Measurements from ENCODE around the gene CAPSL. TPM values are rescaled to one million over a fixed set of nuclear protein-coding genes. Genes with fewer than 3 reads are reported as not detected.
"Not testable (repeated sequence)": the region's sequence is repeated elsewhere in the genome, so short reads cannot be mapped to it uniquely, and the experiment has no call there.

The CAPSL gene
- total and polyA plus RNA-seq, 2 donors (not counting 1 experiment from before 2014, with no cell fraction given), result not detected

DNA sequence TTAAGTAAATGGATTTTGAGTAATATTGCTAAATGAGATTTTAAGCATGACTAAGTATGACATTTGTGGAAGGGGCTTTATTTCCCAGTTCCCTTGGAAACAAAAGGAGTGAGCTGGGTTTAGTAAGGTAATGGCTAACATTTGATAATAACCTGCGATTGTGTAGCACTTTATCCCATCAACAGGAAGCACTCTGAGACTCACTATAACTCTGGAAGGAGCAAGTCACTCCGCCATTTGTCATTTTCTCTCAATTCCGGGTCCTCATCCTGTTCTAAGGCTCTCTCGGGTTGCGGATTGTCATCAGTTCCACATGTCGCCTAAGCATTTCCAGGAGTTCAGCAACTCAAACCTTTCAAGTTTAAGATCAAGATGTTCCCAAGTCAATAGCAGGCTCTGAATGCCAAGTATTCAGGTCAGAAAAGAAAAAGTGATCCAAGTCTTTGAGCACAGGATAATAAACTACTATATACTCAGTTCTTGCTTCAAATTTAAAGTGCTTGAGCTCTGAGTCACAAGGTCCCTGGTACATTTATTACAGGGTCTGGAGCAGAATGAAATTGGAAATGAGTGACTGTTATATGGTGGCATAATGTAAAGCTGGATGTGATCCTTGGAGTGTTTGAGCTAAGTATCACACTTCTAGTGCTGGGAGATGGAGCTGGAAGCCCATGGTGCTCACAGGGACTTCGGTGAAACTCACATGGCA is 39.3 kb downstream of the CAPSL start:
- peaks cover 0 to 2% (median 0%) of the 10 kb centered on the region in 4 experiments for H3K27me3 ChIP-seq (replicated peaks in 1 of 4; ENCODE audit: control extremely low read depth in 1 of 4, control insufficient read depth in 3 of 4, insufficient read depth in 4 of 4, low read length in 3 of 4)

DNA sequence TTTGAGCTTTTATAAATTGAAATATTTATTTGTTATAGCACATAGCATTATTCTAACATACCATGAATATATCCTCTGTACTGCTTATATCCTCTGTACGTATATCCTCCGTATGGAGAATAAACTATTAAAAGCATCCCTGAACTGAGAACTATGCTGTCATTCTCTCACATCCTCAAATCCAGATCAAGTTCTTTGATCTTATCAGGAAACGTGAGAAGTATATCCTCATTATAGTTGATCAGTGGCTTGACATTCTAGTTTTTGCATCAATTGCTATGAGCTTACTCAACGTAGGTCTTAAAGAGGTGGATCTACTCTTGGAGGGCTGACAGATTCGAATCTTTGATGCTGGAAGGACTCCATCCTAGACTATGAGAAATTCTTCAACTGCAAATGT is 44.3 kb downstream of the CAPSL start:
- TF ChIP-seq, protein P1, sequence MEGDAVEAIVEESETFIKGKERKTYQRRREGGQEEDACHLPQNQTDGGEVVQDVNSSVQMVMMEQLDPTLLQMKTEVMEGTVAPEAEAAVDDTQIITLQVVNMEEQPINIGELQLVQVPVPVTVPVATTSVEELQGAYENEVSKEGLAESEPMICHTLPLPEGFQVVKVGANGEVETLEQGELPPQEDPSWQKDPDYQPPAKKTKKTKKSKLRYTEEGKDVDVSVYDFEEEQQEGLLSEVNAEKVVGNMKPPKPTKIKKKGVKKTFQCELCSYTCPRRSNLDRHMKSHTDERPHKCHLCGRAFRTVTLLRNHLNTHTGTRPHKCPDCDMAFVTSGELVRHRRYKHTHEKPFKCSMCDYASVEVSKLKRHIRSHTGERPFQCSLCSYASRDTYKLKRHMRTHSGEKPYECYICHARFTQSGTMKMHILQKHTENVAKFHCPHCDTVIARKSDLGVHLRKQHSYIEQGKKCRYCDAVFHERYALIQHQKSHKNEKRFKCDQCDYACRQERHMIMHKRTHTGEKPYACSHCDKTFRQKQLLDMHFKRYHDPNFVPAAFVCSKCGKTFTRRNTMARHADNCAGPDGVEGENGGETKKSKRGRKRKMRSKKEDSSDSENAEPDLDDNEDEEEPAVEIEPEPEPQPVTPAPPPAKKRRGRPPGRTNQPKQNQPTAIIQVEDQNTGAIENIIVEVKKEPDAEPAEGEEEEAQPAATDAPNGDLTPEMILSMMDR (IDR thresholded peaks at IDR 0.05), result no peak
- no peak for TF ChIP-seq EZH2 (IDR thresholded peaks at IDR 0.05; ENCODE audit: borderline replicate concordance, insufficient read depth, low read depth, low read length, poor library complexity, severe bottlenecking)
- intact Hi-C loops (cut with micrococcal nuclease), result no loop called here
- DNase-seq, result no peak
- no peak for ATAC-seq (ENCODE audit: low read depth)
- Mint-ChIP-seq H3K27me3 (no peaks in the 10 kb centered on the region), H3K9me3 (ENCODE audit: insufficient read depth) (no peaks in the 10 kb centered on the region), H3K4me3 (no peak overlapping the region), H3K27ac (no peak overlapping the region), H3K4me1 (no peaks in the 10 kb centered on the region)
- no peaks in the 10 kb centered on the region for H3K79me2 ChIP-seq (ENCODE audit: control insufficient read depth, insufficient read depth, low read length)
- CTCF ChIA-PET, result no interaction called here
- H4K20me1 ChIP-seq (ENCODE audit: control insufficient read depth, insufficient read depth, low read length, poor library complexity, severe bottlenecking), result no peaks in the 10 kb centered on the region
- WGBS (ENCODE audit: insufficient coverage), result no CpG with 5 or more reads among the region's 5 CpGs
- H3K4me3 ChIP-seq (ENCODE audit: control extremely low read depth in 1 of 5, extremely low read depth in 1 of 5, insufficient read depth in 1 of 5, low read depth in 2 of 5, low read length in 4 of 5), result no peak overlapping the region
- POLR2A ChIA-PET, result no interaction called here
- no peaks in the 10 kb centered on the region for H3K9me3 ChIP-seq (ENCODE audit: control extremely low read depth in 1 of 3, control insufficient read depth in 2 of 3, insufficient read depth in 1 of 3, low read length in 2 of 3)
- H3K27ac ChIP-seq (ENCODE audit: low read length in 2 of 2), result no peak overlapping the region
- no peak overlapping the region for H3K4me2 ChIP-seq (replicated peaks; ENCODE audit: low read depth, low read length, poor library complexity, severe bottlenecking)
- peaks cover 0 to 2% (median 0%) of the 10 kb centered on the region in 4 experiments for H3K27me3 ChIP-seq (replicated peaks in 1 of 4; ENCODE audit: control extremely low read depth in 1 of 4, control insufficient read depth in 3 of 4, insufficient read depth in 4 of 4, low read length in 3 of 4)
- H2AFZ ChIP-seq (ENCODE audit: insufficient read depth, low read depth, low read length, poor library complexity, severe bottlenecking), result no peak overlapping the region
- no peak overlapping the region for H3K9ac ChIP-seq (ENCODE audit: low read length)
- no peaks in the 10 kb centered on the region for H3K4me1 ChIP-seq (ENCODE audit: control insufficient read depth in 2 of 2, insufficient read depth in 2 of 2, low read length in 2 of 2)
- no peaks in the 10 kb centered on the region for H3K36me3 ChIP-seq (replicated peaks in 1 of 2; ENCODE audit: control extremely low read depth in 1 of 2, control insufficient read depth in 1 of 2, extremely low read depth in 1 of 2, insufficient read depth in 2 of 2, low read length in 1 of 2)

More for the DNA sequence above, 39.3 kb downstream of the CAPSL start:
- H3K27me3 Mint-ChIP-seq, result peaks cover 2% of the 10 kb centered on the region
- POLR2A ChIA-PET, result no interaction called here
- TF ChIP-seq, protein P1 (IDR thresholded peaks at IDR 0.05), result no peak
- TF ChIP-seq EZH2 (IDR thresholded peaks at IDR 0.05; ENCODE audit: borderline replicate concordance, insufficient read depth, low read depth, low read length, poor library complexity, severe bottlenecking), result no peak
- intact Hi-C loops (cut with micrococcal nuclease), result no loop called here
- DNase-seq, result no peak
- no peak overlapping the region for H3K9ac ChIP-seq (ENCODE audit: low read length)
- H3K4me3 ChIP-seq (ENCODE audit: control extremely low read depth in 1 of 5, extremely low read depth in 1 of 5, insufficient read depth in 1 of 5, low read depth in 2 of 5, low read length in 4 of 5), result no peak overlapping the region
- H3K27ac Mint-ChIP-seq, result no peak overlapping the region
- no peaks in the 10 kb centered on the region for H3K9me3 Mint-ChIP-seq (ENCODE audit: insufficient read depth)
- CTCF ChIA-PET, result no interaction called here
- H3K9me3 ChIP-seq (ENCODE audit: control extremely low read depth in 1 of 3, control insufficient read depth in 2 of 3, insufficient read depth in 1 of 3, low read length in 2 of 3), result no peaks in the 10 kb centered on the region
- no peaks in the 10 kb centered on the region for H4K20me1 ChIP-seq (ENCODE audit: control insufficient read depth, insufficient read depth, low read length, poor library complexity, severe bottlenecking)
- no peak overlapping the region for H3K4me2 ChIP-seq (replicated peaks; ENCODE audit: low read depth, low read length, poor library complexity, severe bottlenecking)
- no peaks in the 10 kb centered on the region for H3K36me3 ChIP-seq (replicated peaks in 1 of 2; ENCODE audit: control extremely low read depth in 1 of 2, control insufficient read depth in 1 of 2, extremely low read depth in 1 of 2, insufficient read depth in 2 of 2, low read length in 1 of 2)
- no peaks in the 10 kb centered on the region for H3K4me1 ChIP-seq (ENCODE audit: control insufficient read depth in 2 of 2, insufficient read depth in 2 of 2, low read length in 2 of 2)
- no peak overlapping the region for H2AFZ ChIP-seq (ENCODE audit: insufficient read depth, low read depth, low read length, poor library complexity, severe bottlenecking)
- no peaks in the 10 kb centered on the region for H3K79me2 ChIP-seq (ENCODE audit: control insufficient read depth, insufficient read depth, low read length)
- H3K27ac ChIP-seq (ENCODE audit: low read length in 2 of 2), result no peak overlapping the region
- 83% methylated on average over 4 of the region's 7 CpGs for WGBS (ENCODE audit: insufficient coverage)
- no peak overlapping the region for H3K4me3 Mint-ChIP-seq
- ATAC-seq (ENCODE audit: low read depth), result no peak
- H3K4me1 Mint-ChIP-seq, result no peaks in the 10 kb centered on the region

- H3K27me3 ChIP-seq (replicated peaks in 1 of 4; ENCODE audit: control extremely low read depth in 1 of 4, control insufficient read depth in 3 of 4, insufficient read depth in 4 of 4, low read length in 3 of 4); H3K4me2 ChIP-seq (replicated peaks; ENCODE audit: low read depth, low read length, poor library complexity, severe bottlenecking); H3K9me3 ChIP-seq (ENCODE audit: control extremely low read depth in 1 of 3, control insufficient read depth in 2 of 3, insufficient read depth in 1 of 3, low read length in 2 of 3); H3K4me1 Mint-ChIP-seq; H4K20me1 ChIP-seq (ENCODE audit: control insufficient read depth, insufficient read depth, low read length, poor library complexity, severe bottlenecking); intact Hi-C loops (cut with micrococcal nuclease); POLR2A ChIA-PET; H3K9me3 Mint-ChIP-seq (ENCODE audit: insufficient read depth); H3K27ac ChIP-seq (ENCODE audit: low read length in 2 of 2); H3K79me2 ChIP-seq (ENCODE audit: control insufficient read depth, insufficient read depth, low read length); H3K27me3 Mint-ChIP-seq; H3K9ac ChIP-seq (ENCODE audit: low read length); H3K36me3 ChIP-seq (replicated peaks in 1 of 2; ENCODE audit: control extremely low read depth in 1 of 2, control insufficient read depth in 1 of 2, extremely low read depth in 1 of 2, insufficient read depth in 2 of 2, low read length in 1 of 2); H3K4me1 ChIP-seq (ENCODE audit: control insufficient read depth in 2 of 2, insufficient read depth in 2 of 2, low read length in 2 of 2); H3K4me3 Mint-ChIP-seq; H3K4me3 ChIP-seq (ENCODE audit: control extremely low read depth in 1 of 5, extremely low read depth in 1 of 5, insufficient read depth in 1 of 5, low read depth in 2 of 5, low read length in 4 of 5); H3K27ac Mint-ChIP-seq; DNase-seq; CTCF ChIA-PET; ATAC-seq (ENCODE audit: low read depth); H2AFZ ChIP-seq (ENCODE audit: insufficient read depth, low read depth, low read length, poor library complexity, severe bottlenecking): not testable (repeated sequence)
- 97% methylated on average over 19 of the region's 23 CpGs for WGBS (ENCODE audit: insufficient coverage)
These were observed 45.6 kb downstream of the CAPSL start for GRCh38 chr5:35892799-35893198.

Measured in B cell (primary cell).